HG03432 (cell line): ENCODE measurements around the gene ADH1C.
A peak's percentile ranks its signal among the peaks of the same experiment; 100 is the strongest.
"Not testable (repeated sequence)": the region's sequence is repeated elsewhere in the genome, so short reads cannot be mapped to it uniquely, and the experiment has no call there.

Experiments
- ATAC-seq: cut with Tn5 transposase; IDR thresholded peaks from one replicate; pipeline ENCODE4 v1.9.1; 2021; ENCODE audit warnings: mild to moderate bottlenecking, moderate library complexity; ENCODE audit not compliant: unreplicated experiment

The ADH1C gene

DNA sequence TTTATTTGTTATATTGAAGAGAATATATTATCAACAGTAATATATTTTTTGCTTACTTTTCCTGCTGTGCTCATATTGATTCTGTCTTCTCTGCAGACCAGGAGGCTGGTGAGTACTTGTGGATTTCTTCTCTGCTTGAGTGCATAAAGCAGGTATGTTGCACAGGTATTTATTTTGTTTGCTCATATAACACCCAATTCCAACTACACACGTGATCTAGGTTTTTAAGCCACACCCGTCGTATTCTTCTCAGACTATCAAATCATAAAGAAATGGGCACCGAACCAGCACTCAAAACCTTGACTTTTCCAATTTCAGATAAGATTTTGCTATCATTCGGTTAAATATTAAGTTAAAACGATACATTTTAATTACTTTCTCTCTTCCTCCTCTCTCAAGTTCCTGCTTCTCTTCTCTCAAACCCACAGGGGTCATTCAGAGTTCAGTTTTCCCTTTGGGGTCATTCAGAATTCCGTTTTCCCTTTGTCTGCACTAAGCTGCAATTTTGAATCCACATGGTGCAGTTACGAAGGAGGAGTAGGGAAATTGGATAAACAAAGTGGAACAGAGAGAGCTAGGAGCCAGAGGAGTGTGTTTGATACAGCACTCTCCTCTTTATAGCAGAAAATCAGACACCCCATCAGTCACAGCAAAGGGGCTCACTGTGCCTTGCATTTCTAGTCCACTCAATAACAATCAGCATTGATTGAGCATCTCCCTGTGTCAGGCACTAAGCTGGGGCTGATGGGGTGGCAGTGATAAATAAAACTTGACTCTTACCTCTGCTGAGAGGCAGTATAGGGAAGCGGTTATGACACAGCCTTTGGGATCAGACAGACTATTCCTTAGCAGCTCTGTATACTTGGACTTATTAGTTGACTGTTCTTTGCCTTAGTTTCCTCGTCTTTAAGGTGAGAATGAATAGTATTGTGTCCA, at the start of gene ADH1C:
Gene ADH1C (minus strand): TSS at position 145 of the 936 bp plus-strand sequence. CDS start 71 bp downstream, at position 74.
- ATAC-seq, result no peak

DNA sequence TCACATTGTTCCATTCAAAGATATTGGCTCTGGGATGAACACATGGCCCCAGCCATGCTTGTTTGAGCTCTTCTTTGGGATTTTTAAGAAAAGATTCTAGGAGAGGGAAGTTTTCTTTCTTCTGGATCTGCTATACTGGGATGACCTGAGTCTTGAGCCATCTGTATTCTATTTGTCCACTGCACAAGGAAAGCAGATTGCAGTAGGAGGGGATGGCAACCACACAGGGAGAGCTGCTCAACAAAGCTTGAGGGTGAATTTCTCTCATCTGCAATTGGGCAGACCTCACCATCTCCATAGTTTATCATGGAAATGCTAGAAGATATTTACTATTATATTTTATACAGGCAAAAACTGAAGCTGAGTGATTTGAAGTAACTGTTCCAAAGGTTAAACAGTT, 48.3 kb upstream of the ADH1C start:
- no peak for ATAC-seq

DNA sequence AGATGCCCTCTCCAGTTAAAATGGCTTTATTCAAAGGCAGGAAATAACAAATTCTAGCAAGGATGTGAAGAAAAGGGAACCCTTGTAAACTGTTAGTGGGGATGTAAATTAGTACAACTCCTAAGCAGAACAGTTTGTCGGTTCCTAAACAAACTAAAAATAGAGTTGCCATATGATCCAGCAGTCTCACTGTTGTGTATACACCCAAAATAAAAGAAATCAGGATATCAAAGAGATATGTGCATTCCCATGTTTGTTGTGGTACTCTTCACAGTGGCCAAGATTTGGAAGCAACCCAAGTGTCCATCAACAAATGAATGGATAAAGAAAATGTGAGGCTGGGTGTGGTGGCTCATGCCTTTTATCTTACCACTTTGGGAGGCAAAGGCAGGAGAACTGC, 46.5 kb upstream of the ADH1C start:
- no peak for ATAC-seq

DNA sequence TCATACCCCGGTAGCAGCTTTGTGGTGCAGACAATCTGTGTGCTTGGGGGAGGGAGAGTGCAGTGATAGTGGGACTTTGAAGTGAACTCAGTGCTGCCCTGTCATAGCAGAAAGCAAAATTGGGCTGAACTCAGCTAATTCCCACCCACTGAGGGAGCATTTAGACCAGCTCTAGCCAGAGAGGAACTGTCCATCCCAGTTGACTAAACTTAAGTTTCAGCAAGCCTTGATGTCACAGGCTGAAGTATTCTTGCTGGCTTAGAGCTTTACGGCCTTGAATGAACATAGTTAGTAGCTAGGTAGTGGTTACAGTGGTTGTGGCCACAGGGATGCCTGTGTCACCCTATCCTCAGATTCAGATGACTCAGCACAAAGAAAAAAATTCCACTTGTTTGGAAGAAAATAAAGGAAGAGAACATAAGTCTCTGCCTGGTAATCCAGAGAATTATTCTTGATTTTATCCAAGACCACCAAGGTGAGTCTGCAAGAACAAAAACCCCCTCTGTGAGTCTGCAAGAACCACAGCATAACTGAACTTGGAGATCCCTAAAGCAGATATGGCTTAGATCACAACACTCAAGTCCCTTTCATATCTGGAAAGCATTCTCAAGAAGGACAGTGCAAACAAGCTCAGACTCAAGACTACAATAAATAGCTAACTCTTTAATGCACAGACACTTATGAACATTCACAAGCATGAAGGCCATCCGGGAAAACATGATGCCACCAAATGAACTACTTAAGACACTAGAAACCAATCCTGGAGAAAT, 43.2 kb upstream of the ADH1C start:
- ATAC-seq, result peak; percentile 60

DNA sequence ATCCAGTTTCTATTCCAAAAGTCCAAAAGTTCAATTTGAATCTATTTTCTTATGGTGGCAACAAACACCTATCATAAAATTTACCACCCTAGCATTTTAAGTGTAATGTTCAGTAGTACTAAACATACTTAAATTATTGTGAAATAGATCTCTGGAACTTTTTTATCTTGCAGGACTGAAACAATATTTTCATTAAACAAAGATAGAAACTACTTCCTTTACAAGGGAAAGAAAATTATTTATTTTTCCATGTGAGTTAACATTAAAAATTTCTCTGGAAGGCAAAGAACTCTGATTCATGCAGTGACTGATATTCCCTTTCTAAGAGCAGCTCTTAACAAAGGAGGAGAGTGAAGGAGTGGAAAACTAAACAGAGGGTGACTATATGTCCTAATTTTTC, 42.4 kb upstream of the ADH1C start:
- ATAC-seq, result no peak

DNA sequence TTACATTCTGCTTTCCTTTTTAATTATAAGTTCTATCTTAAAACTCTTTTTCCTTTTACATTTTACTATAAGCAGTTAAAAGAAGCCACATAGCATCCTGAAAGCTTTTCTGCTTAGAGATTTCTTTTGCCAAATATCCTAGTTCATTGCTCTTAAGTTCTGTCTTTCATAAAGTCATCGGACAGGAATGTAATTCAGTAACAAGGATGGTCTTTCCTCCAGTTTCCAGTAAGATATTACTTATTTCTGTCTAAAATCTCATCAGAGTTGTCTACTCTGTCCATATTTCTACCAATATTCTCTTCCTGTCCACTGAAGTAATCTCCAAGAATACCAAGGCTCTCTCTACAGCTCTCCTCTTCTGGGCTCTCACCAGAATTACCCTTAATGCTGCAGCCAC, 37.5 kb upstream of the ADH1C start:
- ATAC-seq, result no peak

DNA sequence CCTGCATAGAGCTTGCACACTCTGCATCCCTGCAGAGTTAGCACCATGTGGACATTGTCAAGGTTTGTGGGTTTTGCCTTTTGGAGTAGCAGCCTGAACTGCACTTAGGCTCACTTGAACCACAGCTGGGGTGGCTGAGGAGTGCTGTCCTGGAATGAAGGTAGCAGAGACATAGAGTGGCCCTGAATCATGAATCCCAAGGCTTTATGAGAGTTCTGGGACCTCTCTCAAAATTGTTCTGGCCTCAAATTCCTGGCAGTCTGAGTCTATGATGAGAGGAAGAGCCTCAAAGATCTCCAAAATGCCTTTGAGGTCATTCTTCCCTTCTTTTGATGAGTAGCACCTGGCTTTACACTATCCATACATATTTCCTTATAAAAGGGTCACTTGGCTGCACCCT, 37.1 kb upstream of the ADH1C start:
- ATAC-seq, result no peak

DNA sequence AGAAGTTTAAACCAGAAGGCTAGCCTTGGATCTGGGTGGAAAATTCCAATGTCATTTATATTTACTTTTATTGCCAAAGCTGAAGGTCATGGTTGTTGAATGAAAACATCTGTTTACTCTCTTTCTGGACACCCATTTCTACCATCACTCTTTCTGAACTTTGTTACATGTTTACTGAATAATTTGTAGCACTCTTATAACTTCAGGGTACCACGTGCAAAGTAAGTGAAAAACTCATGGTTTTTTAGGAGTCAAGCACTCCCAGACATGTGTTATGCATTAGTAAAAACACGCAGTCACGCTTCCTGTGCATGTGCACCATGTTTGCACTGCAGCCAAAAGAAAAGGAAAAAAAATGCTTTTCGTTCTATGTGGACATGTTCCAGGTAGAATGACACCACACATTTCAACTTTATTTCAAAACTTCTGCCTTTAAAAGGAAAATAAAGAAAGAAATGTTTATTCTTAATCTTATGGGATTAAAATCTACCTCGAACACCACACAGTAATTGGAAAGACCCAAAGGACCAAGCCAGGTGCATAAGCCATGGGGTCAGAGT, 31.4 kb upstream of the ADH1C start:
- ATAC-seq, result no peak

DNA sequence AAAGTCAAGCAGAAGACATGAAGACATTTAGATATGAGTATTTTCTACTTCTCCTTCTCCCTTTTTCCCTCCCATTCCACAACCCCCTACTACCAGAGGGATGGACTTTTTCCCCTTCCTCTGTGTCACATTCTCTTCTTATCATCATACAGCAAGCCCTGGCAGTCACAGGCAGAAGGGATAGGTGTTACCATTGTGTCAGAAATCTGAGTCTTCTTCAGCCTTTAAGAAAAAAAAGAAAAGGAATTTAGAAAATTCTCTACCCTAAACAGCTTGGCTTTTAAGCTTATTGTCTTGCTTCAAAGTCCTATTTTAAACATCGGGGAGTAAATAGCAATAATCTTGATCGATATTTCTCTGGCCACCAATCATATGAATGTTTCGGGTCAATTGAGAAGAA, 30.9 kb upstream of the ADH1C start:
- no peak for ATAC-seq

DNA sequence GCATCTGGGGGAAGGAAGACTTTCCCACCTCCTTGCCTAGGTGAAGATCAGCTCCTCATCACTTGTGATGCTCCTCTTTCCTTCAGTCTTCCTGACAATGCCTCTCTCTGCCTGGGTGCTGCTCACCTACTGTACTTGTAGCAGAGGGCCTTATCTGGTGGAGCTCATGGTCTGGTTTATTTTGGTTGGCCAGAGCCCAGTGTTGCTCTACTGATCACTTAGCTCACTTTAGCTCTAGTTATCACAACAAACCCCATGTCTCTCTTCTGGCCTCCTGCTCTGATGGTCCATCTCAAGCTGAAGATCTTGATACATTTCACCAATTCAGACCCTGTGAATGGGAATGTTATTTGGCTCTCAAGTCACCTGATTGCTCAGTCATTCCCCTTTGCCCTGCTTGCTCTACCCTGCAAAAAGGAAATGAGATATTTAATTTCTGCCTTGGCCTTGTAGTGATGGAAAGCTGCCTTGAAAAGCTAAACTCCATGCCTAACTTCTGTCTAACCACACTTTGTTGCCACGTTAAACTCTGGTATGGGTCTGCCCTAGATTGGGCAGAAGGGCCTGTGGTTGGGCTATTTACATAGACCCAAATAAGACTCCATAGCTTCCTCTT, 30.3 kb upstream of the ADH1C start:
- no peak for ATAC-seq

DNA sequence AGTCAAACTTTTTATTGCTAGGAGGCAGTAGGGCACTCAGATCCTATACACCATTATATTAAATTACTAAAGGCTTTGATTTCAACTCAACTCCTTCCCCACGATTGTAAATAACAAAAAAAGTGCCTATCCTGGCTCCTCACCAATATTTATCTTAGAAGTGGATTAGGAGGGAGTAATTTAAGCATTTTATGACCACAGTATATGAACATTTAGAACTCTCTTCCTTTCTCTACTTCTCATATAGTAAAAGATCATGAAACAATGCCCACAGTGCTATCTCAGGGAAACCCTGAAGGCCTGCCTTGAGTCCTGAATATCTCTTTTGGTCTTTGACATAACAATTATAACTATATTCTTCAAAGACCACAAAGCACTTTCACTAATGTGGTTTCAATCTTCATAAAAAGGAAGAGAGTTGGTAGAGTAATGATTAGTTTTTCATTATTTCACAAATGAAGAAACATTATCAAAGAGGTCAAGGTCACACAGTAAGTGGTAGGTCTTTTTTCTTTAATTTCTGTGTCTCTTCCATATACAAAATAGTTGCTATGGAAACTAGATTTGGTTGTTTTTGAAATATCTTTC, 29.1 kb upstream of the ADH1C start:
- ATAC-seq, result no peak

DNA sequence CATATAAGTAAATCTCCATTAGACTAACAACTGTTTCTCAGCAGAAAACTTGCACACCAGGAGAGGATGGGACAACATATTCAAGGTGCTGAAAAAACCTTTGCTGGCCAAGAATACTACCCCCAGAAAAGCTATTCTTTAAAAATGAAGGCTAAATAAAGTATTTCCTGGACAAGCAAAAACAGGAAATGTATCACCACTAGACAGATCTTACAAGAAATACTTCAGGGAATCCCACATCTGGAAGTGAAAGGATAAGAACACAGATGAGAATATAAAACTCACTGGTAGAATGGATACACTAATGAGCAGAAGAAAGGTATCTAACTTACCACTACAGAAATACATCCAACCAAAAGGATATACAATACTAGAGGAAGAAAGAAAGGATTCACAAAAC, 27.0 kb upstream of the ADH1C start:
- ATAC-seq, result no peak

DNA sequence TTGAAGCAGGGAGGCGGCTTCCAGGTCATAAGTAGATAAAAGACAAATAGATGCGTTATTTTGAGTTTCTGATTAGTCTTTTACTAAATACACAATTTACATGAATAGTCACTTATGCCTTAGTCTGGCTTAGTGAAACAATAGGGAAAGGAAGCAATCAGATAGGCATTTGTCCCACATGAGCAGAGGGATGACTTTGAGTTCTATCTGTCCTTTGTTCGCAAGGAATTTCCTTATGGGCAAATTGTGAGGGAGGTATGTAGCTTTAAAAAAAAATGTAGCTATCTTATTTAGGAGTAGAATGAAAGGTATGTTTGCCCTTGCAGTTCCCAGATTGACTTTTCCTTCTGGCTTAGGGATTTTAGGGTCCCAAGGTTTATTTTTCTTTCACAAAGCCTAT, 26.3 kb upstream of the ADH1C start:
- no peak for ATAC-seq

DNA sequence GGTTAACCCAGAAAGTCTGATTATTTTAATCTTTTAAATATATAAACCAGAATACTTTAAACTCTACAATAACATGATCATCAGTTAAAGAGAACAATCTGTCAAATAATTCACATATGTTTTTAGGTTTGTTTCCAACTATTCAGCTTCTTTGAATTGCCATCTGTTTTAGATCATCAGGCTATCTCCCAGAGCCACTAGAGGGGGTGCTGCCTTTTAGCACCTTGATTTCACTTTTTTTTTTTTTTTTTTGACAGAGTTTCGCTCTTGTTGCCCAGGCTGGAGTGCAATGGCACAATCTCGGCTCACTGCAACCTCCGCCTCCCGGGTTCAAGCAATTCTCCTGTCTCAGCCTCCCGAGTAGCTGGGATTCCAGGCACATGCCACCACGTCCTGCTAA, 24.8 kb upstream of the ADH1C start:
- not testable (repeated sequence) for ATAC-seq

DNA sequence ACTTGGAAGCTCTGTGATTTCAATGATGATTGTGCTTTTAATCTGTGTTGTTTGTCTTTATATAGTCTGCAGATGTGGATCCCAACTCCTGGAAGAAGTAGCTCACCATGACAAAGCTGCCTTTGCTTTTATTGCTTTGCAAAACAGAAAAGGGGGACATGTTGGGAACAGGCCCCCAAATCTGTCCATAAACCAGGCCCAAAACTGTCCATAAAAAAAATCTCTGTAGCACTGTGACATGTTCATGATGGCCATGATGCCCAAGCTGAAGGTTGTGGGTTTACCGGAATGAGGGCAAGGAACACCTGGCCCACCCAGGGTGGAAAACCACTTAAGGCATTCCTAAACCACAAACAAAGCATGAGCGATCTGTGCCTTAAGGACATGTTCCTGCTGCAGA, 19.9 kb upstream of the ADH1C start:
- ATAC-seq, result not testable (repeated sequence)

DNA sequence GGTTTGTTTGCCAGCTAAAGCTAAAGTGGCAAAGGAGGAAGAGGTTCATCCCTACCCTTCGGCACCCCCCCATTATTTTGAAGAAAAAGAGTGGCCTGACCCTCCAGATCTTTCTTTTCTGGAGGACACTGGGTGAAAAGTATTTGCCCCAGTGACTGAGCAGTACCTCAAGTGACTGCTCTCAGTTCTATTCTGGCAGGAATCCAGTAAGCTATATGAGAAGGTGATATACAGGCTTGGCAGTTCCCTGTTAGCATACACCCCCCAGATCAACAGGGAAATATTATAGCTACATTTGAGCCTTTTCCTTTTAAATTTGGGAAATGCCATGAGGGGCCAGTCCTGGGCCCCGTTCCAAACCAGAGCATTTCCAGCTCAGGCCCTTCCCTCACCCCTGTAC, 15.3 kb upstream of the ADH1C start:
- ATAC-seq, result not testable (repeated sequence)

DNA sequence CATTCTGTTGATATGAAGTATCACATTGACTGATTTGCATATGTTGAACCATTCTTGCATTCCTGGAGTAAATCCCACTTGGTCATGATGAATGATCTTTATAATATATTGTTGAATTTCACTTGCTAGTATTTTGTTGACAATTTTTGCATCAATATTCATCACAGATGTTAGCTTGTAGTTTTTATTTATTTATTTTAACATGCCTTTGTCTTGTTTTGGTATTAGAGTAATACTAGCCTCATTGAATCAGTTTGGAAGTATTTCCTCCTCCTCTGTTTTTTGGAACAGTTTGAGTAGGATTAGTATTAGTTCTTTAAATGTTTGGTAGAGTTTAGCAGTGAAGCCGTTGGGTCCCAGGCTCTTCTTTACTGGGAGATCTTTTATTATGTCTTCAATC, 13.9 kb upstream of the ADH1C start:
- ATAC-seq, result no peak

DNA sequence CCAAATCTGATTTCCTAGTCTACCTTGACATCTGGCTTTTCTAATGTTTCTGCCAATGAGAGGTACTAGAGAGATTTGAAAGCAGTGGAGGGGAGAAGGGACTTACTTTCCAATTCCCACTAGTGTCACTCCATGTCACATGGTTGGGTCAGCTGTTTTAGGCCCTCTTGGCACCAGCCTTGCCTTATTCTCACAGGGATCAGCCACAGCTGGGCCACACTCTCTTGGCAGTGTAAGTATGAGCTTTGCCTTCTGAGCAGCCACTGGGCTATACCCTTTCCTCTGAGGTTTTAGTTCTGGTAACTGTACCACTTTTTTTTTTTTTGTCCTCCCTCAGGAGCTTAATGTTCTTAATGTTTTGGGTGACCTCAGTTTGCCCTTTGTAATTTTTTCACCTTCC, 10.2 kb upstream of the ADH1C start:
- no peak for ATAC-seq

DNA sequence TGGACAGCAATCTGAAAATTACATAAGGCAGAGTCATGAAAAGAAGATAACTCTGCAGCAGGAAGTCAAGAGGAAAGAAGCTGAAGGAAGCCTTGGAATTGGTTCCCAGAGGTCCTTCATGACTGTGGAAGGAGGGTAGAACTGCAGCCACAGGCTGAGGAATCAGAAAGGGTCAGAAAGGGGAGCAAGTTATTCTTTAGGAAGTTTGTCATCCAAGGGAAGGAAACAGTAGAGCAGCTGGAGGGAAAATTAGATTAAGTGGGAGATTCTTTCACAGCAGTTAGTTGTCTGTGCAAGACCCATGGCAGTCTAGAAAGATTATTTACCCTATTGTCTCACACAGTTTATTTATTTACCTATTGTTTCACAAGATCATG, 9.3 kb upstream of the ADH1C start:
- no peak for ATAC-seq

DNA sequence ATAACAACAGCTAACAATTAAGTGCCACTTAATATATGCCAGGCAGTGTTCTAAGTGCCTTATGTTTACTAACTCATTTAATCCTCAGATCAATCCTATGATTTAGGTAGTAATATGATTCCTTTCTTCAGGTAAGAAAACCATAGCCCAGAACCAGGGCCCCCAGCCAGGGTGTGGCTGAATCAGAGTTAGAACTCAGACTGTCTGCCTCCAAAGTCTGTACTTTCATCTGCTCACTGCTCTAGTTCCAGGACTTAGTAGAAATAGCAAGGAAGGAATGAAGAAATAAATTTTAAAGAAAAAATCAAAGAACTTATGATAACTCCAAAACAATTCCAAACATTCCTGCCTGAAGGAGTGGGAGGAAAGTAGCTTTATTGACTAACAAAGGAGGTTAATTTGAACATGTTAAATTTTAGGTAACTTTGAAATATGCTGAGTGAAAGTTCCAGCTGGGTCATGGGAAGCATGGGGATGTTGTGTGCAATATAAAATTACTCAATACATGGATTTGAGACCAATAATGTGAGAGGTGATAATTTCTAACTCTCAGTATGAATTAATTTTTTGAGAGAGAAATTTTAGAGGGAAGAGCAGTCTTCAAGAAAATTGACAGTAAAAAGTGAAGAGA, 8.8 kb upstream of the ADH1C start:
- ATAC-seq, result no peak
